Peyer's patch (tissue), 4 donors: ENCODE data around the gene MAP3K6.

Source experiments
- CTCF ChIP-seq, 6 experiments: fragments of 450-650 bp in 4 of 6; fragments of 200-600 bp in 2 of 6; sonication (generic) in 1 of 6; IDR thresholded peaks; one replicate each; pipeline ENCODE4 v1.5.1; 2017 to 2019; ENCODE audit warnings: antibody characterized with exemption in 6 of 6, mild to moderate bottlenecking in 3 of 6, moderate library complexity in 1 of 6
- POLR2A ChIP-seq, 2 donors: fragments of 450-650 bp; IDR thresholded peaks; one replicate each; pipeline ENCODE4 v1.5.1; 2017; ENCODE audit warnings: antibody characterized with exemption in 2 of 2, mild to moderate bottlenecking in 2 of 2, moderate library complexity in 2 of 2

- TF ChIP-seq CTCF (IDR thresholded peaks at IDR 0.05) = no peak
- TF ChIP-seq POLR2A (IDR thresholded peaks at IDR 0.05) = no peak
Measured at GRCh38 chr1:27374362-27375086, 7.8 kb upstream of the MAP3K6 start, which contains the start of gene FCN3.
